Activated CD8-positive, alpha-beta memory T cell treated with anti-CD3 and anti-CD28 coated beads for 1 hour (primary cell): ENCODE measurements around the gene SYNGAP1.
"Not testable (repeated sequence)": the region's sequence is repeated elsewhere in the genome, so short reads cannot be mapped to it uniquely, and the experiment has no call there.

Experiments
- DNase-seq, 2 donors: peaks; one replicate each; pipeline ENCODE4 v3.0.0-alpha.2; 2020; ENCODE audit warnings: low read depth in 1 of 2; ENCODE audit errors: extremely low read depth in 1 of 2

Gene SYNGAP1

GRCh38 chr6:33466075-33466735, 46.3 kb downstream of the SYNGAP1 start:
- DNase-seq: no peak

DNA sequence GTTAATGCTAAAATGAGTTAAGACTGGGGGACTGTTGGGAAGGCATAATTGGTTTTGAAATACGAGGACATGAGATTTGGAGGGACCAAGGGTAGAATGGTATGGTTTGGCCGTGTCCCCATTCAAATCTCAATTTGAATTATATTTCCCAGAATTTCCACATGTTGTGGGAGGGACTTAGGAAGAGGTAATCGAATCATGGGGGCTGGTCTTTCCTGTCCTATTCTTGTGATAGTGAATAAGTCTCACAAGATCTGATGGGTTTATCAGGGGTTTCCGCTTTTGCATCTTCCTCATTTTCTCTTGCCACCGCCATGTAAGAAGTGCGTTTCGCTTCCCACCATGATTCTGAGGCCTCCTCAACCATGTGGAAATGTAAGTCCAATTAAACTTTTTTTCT, 47.2 kb downstream of the SYNGAP1 start:
- no peak for DNase-seq

GRCh38 chr6:33469661-33470060, 49.8 kb downstream of the SYNGAP1 start:
- no peak for DNase-seq

DNA sequence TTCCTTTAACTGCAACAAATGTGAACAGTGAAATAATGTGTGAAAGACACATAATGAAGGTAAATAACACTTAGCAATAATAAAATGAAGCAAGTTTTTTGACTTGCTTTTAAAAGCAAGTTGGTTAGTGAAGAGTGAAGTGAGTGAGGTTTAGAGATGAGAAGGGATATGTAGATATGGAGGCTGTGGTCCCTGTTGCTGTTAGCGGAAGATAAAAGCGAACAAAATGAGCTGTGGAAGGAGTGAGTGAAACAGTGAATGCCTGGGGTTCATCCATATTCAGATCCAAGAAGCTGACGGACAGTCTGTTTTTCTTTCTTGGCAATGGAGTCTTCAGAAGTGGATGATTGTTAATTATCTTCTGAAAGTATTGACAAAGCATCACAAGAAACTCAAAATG, 58.0 kb downstream of the SYNGAP1 start:
- no peak for DNase-seq

GRCh38 chr6:33481192-33481591, 61.3 kb downstream of the SYNGAP1 start:
- DNase-seq: no peak

DNA sequence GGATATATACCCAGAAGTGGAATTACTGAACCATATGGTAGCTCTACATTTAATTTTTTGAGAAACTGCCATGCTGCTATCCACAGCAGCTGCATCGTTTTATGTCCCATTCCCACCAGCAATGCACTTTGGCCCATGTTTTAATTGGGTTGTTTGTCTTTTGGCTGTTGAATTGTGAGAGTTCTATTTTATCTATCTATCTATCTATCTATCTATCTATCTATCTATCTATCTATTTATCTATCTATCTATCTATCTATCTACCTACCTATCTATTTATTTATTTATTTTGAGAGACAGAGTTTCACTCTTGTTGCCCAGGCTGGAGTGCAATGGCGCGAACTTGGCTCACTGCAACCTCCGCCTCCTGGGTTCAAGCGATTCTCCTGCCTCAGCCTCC, 62.8 kb downstream of the SYNGAP1 start:
- DNase-seq: not testable (repeated sequence)

- DNase-seq: no peak
Observed at GRCh38 chr6:33483678-33484077, 63.8 kb downstream of the SYNGAP1 start.

DNA sequence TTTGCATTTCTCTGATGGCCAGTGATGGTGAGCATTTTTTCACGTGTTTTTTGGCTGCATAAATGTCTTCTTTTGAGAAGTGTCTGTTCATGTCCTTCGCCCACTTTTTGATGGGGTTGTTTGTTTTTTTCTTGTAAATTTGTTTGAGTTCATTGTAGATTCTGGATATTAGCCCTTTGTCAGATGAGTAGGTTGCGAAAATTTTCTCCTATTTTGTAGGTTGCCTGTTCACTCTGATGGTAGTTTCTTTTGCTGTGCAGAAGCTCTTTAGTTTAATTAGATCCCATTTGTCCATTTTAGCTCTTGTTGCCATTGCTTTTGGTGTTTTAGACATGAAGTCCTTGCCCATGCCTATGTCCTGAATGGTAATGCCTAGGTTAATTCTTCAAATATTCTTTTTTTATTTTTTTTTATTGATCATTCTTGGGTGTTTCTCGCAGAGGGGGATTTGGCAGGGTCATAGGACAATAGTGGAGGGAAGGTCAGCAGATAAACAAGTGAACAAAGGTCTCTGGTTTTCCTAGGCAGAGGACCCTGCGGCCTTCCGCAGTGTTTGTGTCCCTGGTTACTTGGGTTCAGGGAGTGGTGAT, 64.9 kb downstream of the SYNGAP1 start:
- not testable (repeated sequence) for DNase-seq

DNA sequence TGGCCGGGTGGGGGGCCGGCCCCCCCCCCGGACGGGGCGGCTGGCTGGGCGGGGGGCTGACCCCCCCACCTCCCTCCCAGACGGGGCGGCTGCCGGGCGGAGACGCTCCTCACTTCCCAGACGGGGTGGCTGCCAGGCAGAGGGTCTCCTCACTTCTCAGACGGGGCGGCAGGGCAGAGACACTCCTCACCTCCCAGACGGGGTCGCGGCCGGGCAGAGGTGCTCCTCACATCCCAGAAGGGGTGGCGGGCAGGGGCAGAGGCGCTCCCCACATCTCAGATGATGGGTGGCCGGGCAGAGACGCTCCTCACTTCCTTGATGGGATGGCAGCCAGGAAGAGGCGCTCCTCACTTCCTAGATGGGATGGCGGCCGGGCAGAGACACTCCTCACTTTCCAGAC, 65.8 kb downstream of the SYNGAP1 start:
- not testable (repeated sequence) for DNase-seq

- no peak for DNase-seq
Observed at GRCh38 chr6:33488339-33488738, 68.5 kb downstream of the SYNGAP1 start.

DNA sequence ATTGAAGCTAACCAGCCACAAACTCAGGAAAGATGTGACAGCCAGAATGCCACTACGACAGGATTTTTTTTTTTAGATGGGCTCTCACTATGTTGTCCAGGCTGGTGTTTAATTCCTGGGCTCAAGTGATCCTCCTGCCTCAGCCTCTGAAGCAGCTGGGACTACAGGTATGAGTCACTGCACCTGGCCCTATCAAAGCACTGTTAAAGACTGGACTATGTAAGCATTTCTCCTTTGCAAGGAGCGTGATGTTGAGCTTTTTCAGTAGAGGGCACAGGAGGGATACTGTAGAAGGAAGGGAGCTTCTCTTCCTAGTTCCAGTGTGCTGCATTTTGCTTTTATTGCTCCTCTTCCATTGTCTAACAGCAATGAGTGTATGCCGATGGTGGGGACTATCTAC, 70.3 kb downstream of the SYNGAP1 start:
- no peak for DNase-seq

DNA sequence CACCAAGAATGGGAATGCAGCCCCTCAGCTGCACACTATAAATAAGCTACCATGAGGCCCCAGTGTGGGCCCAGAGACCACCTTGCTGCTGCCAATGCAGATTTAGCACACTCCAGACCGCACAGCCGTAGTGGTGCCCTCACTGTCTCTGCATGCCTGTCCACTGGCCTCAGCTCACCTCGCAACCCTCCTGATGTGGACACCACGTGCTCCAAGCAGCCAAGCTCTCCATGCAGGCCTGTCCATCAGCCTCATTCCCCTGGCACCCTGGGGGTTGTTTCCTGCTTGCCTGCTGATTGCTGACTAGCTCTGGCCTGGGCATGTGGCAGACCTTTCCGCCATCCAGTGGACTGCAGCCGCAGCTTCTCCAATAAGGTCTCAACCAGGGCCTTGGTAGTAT, 70.8 kb downstream of the SYNGAP1 start:
- DNase-seq: no peak

DNA sequence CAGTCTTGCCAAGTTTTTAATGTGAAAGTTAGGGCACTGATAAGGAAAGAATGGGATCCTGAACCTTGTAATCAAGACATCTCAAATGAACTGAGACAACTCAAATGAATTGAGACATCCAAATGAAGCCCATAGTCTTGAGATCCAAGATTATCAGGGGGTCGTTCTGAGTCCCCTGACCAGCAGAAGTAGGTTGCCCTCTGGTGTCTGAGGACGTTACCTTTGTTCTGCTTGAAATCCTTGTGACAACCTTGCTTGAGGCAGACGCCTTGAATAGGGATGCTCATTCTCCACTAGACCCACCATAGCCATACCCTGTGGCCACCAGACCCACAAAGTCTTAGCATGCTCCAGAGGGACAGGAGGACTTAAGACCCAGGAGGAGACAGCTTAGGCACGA, 72.2 kb downstream of the SYNGAP1 start:
- no peak for DNase-seq

GRCh38 chr6:33497157-33497556, 77.3 kb downstream of the SYNGAP1 start:
- DNase-seq: no peak

DNA sequence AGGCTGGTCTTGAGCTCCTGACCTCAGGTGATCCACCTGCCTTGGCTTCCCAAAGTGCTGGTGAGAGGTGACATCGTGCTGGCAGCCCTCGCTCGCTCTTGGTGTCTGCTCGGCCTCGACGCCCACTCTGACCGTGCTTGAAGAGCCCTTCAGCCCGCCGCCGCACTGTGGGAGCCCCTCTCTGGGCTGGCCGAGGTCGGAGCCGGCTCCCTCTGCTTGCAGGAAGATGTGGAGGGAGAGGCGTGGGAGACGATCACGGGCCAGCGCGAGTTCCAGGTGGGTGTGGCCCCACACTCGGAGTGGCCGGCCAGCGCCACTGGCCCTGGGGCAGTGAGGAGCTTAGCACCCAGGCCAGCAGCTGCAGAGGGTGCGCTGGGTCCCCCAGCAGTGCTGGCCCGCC, 82.6 kb downstream of the SYNGAP1 start:
- no peak for DNase-seq

- no peak for DNase-seq
Observed at GRCh38 chr6:33504486-33504885, 84.6 kb downstream of the SYNGAP1 start.
